Measurements from ENCODE around the gene CSNK1G2.

- peak; percentile 78 for TF ChIP-seq CTCF (IDR thresholded peaks at IDR 0.05)
- no peak for TF ChIP-seq ZFX (IDR thresholded peaks at IDR 0.05; ENCODE audit: borderline replicate concordance)
Observed at GRCh38 chr19:1945899-1946298, 4.9 kb downstream of the CSNK1G2 start.
